GM10847 (cell line): ENCODE data around the gene HECW1.

Experiments used
- POLR2A ChIP-seq: IDR thresholded peaks from 2 replicates; pipeline ENCODE4 v1.6.1; 2011; ENCODE audit not compliant: insufficient read length; ENCODE audit errors: extremely low read depth

HECW1 gene

DNA sequence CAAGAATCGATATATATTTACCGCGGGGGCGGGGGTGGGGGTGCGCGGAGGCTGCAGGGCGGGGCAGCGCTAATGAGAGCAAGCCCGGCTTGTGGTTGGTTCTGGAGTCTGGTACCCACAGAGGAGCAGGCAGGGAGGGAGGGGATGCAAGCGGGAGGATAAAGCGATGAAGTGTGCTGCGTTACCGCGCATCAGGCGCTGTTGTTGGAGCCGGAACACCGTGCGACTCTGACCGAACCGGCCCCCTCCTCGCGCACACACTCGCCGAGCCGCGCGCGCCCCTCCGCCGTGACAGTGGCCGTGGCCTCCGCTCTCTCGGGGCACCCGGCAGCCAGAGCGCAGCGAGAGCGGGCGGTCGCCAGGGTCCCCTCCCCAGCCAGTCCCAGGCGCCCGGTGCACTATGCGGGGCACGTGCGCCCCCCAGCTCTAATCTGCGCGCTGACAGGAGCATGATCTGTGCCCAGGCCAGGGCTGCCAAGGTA is at the start of gene HECW1:
Gene HECW1, plus strand, starts transcription at position 189 of the 482 bp plus-strand sequence. CDS start 131,259 bp downstream, outside the sequence.
- no peak for TF ChIP-seq POLR2A

- TF ChIP-seq POLR2A, result no peak
These were observed 40.8 kb upstream of the HECW1 start for GRCh38 chr7:43071604-43072003.

GRCh38 chr7:43072530-43072929 is 39.9 kb upstream of the HECW1 start:
- no peak for TF ChIP-seq POLR2A

GRCh38 chr7:43076189-43076605 is 36.2 kb upstream of the HECW1 start:
- no peak for TF ChIP-seq POLR2A

DNA sequence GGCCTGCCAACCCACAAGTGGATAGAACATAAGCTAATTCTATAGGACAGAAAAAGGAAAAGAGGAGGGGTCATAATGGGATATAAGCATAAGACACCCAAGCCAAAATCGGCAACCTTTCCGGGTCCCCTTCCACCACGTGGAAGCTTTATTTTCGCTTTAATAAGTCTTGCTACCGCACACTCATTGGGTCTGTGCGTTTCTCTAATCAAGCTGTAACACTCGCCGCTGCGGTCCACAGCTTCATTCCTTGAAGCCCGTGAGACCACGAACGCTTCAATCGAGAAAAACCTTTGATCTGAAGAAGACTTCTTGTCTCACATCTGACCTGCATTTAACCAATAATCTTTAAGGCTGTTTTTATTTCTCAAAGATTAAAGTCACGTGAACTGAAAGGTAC is 35.8 kb upstream of the HECW1 start:
- no peak for TF ChIP-seq POLR2A

- no peak for TF ChIP-seq POLR2A
These were observed 35.2 kb upstream of the HECW1 start for GRCh38 chr7:43077285-43077684.

GRCh38 chr7:43077732-43078391 is 34.6 kb upstream of the HECW1 start:
- TF ChIP-seq POLR2A, result no peak

DNA sequence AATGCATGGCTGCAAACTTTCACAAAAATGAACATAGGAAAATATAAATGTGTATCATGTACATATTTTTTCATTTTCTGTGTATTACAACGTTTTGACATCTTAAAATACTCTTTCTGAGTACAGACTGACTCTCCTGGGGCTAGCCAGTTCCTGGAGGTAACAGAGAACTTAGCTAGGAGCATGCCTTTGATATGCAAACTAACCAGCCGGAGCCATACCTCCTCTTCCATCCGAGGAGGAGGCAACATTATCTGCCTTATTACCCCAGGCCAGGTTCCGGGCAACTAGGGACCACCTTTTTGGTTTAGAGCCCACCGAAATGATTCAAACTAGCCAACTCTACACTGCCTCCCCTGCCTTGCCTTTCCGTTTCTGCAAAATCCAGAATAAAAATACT is 33.7 kb upstream of the HECW1 start:
- TF ChIP-seq POLR2A, result no peak

DNA sequence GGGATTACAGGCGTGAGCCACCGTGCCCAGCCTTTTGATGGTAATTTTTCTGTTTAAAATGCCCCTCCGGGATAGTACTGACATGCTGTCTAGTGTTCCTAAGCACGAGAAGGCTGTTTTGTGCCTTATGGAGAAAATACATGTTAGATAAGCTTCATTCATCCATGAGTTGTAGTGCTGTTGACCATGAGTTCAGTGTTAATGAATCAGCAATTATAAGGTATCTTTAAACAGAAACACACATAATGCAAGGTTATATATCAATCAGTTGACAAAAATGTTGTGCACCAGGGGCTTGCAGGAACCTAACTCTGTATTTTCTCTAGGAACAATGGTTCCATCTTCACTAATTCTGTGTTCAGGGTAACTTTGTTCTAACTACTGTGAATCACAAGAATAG is 30.8 kb upstream of the HECW1 start:
- TF ChIP-seq POLR2A, result no peak

- TF ChIP-seq POLR2A, result no peak
These were observed 29.3 kb upstream of the HECW1 start for GRCh38 chr7:43083106-43083505.

DNA sequence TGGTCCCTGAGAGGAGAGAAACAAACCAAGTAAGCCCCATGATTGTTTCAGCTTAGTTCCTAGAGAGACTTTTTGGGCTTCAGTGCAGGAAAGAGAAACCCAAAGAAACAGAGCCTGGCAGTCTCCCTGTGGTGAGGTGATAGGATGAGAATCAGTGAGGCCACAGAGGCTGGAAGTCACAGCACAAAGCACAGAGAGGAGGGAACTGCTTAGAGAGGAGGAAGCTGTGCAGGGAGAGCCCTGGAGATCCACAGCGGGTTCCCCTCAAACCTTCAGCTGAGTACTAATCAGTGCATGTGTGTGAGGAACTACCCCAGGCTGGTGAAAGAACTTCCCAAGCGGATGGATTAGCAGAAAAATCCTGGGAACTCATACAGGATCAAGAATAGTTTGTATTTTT is 27.4 kb upstream of the HECW1 start:
- TF ChIP-seq POLR2A, result no peak

- no peak for TF ChIP-seq POLR2A
These were observed 26.5 kb upstream of the HECW1 start for GRCh38 chr7:43085992-43086391.

DNA sequence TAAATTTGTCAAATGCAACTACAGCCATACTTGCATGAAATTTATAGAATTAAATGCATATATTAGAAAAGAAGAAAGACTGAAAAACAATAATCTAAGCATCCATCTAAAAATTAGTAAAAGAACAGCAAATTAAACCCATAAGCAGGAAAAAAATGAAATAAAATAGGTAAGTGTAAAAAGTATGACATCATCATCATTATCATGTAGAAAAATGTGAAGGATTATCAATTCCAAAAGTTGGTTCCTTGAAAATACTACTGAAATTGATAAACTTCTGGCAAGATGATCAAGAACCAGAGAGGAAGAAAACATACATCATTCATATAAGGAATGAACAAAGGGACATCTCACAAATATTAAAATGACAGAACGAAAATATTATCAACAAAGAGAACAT is 19.6 kb upstream of the HECW1 start:
- TF ChIP-seq POLR2A, result no peak

DNA sequence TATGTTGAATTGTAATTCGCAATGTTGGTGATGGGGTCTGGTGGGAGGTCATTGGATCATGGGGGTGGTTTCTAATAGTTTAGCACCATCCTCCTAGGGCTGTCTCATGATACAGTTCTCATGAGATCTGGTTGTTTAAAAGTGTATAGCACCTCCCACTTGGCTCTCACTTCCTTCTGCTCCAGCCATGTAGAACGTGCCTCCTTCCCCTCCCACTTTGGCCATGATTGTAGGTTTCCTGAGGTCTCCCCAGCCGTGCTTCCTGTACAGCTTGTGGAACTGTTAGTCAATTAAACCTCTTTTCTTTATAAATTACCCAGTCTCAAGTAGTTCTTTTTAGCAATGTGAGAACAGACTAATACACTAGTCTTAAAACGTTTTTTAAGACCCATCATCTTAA is 15.6 kb upstream of the HECW1 start:
- no peak for TF ChIP-seq POLR2A

DNA sequence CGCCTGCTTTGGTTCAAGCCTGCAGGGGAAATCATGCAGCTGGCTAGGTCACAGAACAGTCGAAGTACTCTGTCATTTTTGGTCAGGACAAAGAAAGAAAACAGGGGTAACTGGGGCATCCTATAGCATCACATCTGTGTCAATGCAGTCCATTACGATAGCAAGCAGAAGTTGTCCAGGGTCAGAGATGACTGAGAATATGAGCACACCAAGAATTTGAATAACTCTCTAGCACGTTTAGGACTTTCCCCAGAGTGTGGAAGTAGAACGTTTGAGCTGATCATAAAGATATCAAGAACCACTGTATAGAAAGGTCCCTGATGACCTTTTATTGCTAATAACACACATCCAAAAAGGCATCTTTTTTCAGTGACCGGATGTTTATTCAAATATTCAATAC is 12.7 kb upstream of the HECW1 start:
- TF ChIP-seq POLR2A, result no peak

DNA sequence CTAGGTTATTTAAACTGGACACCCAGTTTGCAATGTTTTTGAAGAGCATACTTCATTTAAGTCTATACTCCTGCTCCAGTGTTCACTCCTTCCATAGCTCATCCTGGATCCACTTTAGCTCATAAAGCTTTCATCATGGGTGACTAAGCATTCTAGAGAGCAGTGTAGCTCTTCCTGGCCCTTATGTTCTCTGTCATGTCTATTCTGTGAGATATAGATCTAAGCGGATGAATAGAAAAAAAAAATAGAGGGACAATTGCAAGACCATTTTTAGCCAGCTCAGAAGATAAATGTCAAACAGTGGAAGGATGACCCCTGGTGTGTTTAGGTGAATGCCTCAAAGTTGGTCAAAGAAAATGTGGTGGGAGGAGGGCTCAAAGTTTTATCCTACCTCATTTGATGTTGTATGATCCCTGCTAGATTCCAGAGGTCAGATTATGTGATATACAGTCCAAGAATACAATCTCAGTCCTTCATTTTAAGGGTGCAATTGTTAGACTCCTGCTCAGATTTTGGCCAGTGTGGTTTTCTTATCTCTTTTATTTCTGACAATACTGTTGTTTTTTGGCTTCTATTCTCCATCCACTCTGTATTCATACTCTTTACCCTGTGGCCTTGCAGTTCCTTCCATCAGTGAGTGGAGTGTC is 7.5 kb upstream of the HECW1 start:
- no peak for TF ChIP-seq POLR2A

DNA sequence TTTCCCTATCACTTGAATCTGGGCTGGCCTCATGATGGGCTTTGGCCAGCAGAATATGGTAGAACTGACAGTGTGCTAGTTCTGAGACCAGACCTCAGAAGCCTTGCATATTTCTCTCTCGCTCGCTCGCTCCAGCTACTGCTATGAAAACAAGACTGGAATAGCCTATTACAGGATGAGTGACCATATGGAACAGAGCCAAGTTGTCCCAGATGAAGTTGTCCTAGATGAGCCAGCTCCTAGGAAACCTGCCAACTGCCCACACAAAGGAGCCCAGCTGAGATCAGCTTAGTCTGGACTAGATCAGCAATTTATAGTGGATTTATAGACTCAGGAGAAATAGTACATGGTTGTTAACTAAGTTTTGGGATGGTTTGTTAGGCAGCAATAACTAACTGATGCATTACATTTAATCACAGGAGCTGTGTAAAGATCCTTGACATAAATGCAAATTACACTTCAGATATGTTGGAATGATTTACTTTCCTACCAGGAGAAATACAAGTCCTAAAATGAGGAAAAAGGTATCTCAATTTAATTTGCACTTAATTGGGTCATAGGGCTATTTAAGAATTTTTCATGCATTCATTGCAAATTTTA is 6.8 kb upstream of the HECW1 start:
- no peak for TF ChIP-seq POLR2A
